Stimulated activated CD4-positive, alpha-beta T cell treated with anti-CD3 and anti-CD28 coated beads, TNF-alpha, amount 100 ng/mL, for 48 hours (primary cell): ENCODE measurements around the gene BRPF1.

Source experiments
- DNase-seq, 3 donors: peaks; one replicate each; pipeline ENCODE4 v3.0.0-alpha.2; 2020; ENCODE audit warnings: low read depth in 3 of 3

Gene BRPF1

DNA sequence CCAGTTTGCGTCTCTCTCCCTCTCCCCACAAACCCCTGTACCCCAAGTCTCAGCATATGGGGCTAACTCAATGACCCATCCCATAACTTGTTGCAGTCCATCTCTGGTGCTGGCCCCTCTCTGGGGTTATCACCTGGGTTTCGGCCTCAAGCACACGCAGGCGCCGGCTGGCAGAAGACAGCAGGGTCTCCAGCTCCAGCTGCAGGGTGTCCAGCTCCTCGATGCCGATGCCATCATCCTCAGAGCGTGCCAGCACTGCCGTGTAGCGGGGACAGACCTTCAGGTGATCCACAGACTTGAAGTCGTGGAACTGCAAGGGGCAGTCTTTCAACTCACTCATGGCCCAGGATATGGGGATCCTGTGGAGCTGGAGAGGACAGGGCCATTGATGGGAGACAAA lies 59.6 kb downstream of the BRPF1 start:
- DNase-seq: no peak

DNA sequence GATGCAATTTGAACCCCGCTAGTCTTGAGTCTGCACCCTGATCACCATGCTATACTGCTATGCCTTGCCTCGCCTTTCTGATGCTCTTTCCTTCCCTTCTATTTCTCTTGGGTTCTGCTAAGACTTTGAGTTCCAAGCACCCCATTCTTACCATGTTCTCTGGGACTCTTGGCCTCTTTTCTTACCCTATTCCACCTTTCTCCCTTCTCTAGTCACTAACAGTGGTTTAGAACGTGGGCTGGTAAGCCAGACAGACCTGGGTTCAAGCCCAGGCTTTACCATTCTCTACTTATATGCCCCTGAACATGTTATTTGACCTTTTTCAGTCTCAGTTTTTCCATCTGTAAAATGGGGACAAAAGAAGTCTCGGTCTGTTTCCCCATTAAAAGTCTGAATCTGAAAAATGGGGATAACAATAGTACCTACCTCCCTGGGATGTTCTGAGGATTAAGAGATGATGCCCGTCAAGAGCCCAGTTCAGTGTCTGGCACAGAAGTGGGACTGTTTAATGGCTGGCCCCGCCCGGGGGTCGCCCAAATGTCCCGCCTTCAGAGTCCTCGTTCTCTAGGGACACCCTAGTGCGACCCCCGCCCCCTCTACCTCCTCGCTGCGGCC lies 60.4 kb downstream of the BRPF1 start:
- no peak for DNase-seq

DNA sequence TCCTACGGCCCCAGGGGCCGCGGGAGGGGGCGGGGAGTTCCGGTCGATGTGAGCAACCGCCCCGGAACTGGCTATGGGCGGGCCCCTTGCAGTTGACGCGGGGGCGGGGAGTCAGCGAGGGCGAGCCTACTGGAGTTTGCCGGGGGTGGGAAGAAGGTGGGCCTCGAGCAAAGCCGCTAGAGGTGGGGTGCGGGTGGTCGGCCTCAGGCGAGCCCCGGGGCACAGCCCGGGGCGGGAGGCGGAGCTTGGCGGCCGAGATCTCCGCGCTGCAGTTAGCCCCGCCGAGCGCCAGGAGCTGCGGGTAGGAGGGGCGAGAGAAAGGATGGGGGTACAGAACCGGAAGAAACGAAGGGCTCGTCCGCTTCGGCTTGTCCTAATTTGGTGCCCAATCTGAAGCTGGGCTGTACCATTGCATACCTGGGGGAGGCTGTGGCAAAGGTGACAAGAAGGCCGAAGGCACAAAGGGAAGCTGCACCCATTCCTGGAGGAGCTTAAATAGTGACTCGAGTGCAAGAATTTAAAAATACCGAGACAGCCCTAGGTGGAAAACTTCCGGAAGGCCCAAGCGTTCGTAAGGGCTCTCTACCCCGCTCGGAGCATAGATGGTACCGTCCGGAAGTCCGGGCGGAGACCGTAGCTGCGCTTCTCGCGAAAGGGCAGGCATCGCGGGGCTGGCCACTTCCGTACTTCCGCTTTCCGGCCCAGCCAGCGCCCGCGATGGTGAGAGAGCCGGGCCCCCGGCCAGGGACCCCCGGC lies 61.0 kb downstream of the BRPF1 start, which contains the start of the genes ARPC4 and TADA3:
TSS of gene ARPC4 (plus strand) at position 678 of the 756 bp plus-strand sequence. CDS start at position 718, 40 bp downstream.
TSS of gene TADA3 (minus strand) at position 69 of the 756 bp plus-strand sequence. CDS start 1,007 bp downstream, outside the sequence.
- peak; percentile 72 to 93 (median 80) for DNase-seq

DNA sequence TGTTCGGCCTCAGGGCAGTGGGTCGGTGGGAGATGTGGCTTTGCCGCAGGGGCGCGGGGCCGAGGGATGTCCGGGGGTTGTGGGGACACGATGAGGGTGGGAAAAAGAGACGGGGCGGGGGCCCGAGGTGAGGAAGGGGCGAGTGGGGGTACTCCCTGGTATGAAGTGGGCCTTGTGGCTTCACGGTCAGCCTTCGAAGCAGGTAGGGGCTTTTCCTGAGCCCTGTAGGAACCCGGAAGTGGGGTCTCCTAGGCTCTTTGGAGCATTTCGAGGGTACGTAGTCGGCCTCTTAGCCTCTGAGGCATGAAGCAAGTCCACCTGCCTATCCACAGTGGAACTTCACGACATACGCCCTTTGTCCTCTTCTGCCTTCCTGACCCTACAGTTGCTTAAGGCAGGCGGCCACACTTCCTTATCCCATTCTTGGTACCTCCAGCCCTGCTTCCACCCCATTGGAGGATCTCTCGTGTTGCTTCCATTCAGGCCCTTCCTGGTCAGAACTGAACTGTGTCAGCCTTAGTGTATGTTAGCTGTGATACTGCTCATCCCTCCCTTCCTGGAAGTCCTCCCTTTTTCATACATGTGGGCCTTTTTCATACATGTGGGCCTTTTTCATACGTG lies 61.7 kb downstream of the BRPF1 start:
- no peak for DNase-seq

DNA sequence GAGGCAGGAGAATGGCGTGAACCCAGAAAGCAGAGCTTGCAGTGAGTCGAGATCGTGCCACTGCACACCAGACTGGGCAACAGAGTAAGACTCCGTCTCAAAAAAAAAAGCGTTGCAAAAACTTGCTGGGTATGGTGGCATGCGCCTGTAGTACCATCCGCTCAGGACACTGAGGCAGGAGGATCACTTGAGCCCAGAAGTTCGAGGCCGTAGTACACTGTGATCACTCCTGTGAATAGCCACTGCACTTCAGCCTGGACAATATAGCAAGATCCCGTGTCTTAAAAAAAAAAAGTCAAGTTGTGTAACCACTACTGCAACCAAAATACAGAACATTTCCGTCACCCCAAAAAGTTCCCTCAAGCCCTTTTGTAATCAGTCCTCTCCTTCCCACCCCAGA lies 62.9 kb downstream of the BRPF1 start:
- no peak for DNase-seq

DNA sequence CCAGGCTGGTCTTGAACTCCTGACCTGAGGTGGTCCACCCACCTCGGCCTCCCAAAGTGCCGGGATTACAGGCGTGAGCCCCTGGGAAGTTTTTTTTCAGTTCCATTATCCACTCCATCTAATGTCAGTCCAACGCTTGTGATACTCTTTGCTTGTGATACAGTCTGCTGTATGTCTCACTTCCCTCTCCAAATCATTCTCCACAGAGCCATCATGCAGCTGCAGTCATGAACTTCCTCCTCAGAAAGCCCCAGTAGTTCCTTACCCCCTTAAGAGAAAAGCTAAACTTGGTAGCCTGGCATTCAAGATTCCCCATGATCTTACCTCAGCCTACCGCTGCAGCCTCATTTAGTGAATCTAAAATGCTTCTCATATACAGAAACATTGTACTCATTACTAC lies 63.7 kb downstream of the BRPF1 start:
- no peak for DNase-seq

DNA sequence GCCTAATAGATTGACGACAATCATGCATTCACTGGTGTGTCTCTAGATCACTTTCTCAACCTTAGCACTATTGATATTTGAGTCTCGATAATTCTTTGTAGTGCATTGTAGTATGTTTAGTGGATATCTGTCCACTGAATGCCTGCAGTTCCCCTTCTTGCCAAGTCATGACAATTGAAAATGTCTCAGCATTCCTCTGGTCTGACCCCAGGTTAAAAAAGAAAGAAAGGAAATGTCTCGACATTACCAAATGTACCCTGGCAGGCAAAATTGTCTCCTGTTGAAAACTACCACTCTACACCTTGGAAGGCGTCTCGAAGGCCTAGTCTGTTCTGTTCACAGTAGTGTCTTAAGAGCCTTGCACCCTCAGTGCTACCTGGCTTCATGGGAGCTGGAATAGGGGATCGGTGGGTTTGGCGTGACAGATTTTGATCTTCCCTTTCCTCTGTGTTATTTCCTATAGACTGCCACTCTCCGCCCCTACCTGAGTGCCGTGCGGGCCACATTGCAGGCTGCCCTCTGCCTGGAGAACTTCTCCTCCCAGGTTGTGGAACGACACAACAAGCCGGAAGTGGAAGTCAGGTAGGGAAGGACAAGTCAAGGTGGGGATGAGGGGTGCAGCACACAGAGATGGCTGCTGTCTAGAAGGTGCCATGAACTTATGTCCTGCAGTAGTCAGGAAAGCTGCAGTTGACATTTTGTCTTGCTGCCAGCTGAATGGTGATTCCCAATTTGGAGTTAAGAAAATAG lies 65.8 kb downstream of the BRPF1 start:
- no peak for DNase-seq
